DOHH2 (cell line): ENCODE results near the gene TIMM50.

Experiments
- EZH2phosphoT487 ChIP-seq: fragments of 200-600 bp; sonication (generic); IDR thresholded peaks from 2 replicates; pipeline ENCODE4 v1.6.1; 2017; ENCODE audit warnings: borderline replicate concordance, mild to moderate bottlenecking, antibody characterized with exemption, low read length, moderate library complexity, mixed read lengths
- TF ChIP-seq, protein P1 (sequence below): fragments of 200-600 bp; sonication (generic); IDR thresholded peaks from one replicate; pipeline ENCODE4 v1.5.1; 2014; ENCODE audit warnings: antibody characterized with exemption, mild to moderate bottlenecking, low read depth, low read length; ENCODE audit not compliant: poor library complexity, severe bottlenecking

DNA sequence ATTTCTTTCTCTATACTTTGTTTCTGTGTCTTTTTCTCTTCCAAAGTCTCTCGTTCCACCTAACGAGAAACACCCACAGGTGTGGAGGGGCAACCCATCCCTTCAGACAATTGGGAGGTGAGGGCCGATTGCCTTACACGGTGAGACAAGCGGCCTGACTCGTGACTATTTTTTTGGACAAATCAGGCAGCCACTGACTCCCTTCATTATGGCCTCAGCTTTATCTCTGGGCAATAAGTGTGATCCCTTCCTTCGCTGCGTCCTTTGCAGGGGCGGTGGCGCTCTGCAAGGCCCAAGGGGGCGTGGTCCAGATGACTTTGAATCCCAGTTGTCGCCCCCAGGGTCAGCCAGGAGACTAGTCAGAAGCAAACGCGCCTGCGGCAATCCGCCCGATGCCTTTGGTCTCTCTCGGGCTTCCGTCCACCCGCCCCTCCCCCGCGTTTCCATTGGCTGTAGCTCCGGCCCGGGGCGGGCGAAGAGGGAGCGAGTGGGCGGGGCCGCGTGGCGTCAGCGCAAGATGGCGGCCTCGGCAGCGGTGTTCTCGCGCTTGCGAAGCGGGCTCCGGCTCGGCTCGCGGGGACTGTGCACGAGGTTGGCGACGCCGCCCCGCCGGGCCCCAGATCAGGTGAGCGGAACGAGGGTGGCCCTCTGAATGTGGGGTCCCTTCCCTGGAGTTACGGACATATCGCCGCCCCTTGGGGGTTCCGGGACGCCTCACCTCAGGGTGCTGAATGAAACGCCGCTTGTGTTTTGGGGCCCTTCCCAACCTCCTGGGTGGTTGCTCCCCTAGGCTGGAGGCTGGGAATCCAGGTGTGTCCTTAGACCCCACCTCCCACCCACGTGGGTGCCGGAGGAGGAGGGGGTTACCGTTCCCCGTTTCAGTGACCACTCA lies at the start of gene TIMM50:
- TF ChIP-seq, protein P1, sequence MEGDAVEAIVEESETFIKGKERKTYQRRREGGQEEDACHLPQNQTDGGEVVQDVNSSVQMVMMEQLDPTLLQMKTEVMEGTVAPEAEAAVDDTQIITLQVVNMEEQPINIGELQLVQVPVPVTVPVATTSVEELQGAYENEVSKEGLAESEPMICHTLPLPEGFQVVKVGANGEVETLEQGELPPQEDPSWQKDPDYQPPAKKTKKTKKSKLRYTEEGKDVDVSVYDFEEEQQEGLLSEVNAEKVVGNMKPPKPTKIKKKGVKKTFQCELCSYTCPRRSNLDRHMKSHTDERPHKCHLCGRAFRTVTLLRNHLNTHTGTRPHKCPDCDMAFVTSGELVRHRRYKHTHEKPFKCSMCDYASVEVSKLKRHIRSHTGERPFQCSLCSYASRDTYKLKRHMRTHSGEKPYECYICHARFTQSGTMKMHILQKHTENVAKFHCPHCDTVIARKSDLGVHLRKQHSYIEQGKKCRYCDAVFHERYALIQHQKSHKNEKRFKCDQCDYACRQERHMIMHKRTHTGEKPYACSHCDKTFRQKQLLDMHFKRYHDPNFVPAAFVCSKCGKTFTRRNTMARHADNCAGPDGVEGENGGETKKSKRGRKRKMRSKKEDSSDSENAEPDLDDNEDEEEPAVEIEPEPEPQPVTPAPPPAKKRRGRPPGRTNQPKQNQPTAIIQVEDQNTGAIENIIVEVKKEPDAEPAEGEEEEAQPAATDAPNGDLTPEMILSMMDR, result no peak
- no peak for TF ChIP-seq EZH2phosphoT487
